MG63 (cell line): ENCODE data around the gene TRERF1. TPM values are rescaled to one million over a fixed set of nuclear protein-coding genes. Genes with fewer than 3 reads are reported as not detected.
"Not testable (repeated sequence)": the region's sequence is repeated elsewhere in the genome, so short reads cannot be mapped to it uniquely, and the experiment has no call there.

ENCODE experiments used
- DNase-seq: peaks from one replicate; pipeline ENCODE4 v3.0.0-alpha.2; 2020
- H3K27me3 ChIP-seq: fragments of 250-450 bp; sonication (Bioruptor Pico); 2 replicates; pipeline ENCODE4 v1.5.1; 2020; ENCODE audit warnings: mild to moderate bottlenecking, moderate library complexity
- H3K36me3 ChIP-seq: fragments of 250-450 bp; sonication (Bioruptor Pico); 2 replicates; pipeline ENCODE4 v1.5.1; 2020; ENCODE audit warnings: mild to moderate bottlenecking, moderate library complexity
- H3K4me3 ChIP-seq: fragments of 250-450 bp; sonication (Bioruptor Pico); 2 replicates; pipeline ENCODE4 v1.5.1; 2020; ENCODE audit warnings: mild to moderate bottlenecking, moderate library complexity
- H3K9me3 ChIP-seq: fragments of 250-450 bp; sonication (Bioruptor Pico); 2 replicates; pipeline ENCODE4 v1.5.1; 2020; ENCODE audit warnings: mild to moderate bottlenecking, moderate library complexity
- total RNA-seq: library from RNA; depleted of rRNA; stranded (reverse); fragments of >200 nt; shearing (Covaris generic); gene quantifications from 2 replicates; pipeline ENCODE4 v1.2.3, GENCODE V29; 2014; ENCODE audit warnings: low replicate concordance

Gene TRERF1
- total RNA-seq, 1 experiment from 2014 or later: 2.1 TPM

DNA sequence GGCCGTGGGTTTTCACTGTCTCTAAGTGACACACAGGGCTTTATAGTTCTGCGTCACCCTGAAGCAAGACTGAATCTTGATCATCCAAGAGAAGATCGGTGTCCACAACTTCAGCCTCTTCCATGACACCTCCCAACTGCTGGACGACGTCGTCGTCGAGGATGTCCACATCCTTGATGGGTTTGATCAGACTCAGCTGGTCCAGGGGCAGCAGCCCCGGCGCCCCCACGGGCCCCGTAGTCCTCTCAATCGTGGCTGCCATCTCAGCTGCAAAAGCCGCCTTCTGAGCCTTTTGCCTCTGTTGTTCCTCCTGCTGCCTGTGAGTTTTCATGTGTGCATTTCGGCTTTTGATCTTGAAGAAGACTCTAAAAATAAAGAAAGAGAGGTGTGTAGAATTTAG, 223.4 kb downstream of the TRERF1 start:
- no peak overlapping the region for H3K4me3 ChIP-seq

GRCh38 chr6:42227173-42227850, 224.4 kb downstream of the TRERF1 start:
- Histone ChIP-seq H3K9me3 (no peaks in the 10 kb centered on the region), H3K4me3 (no peak overlapping the region), H3K36me3 (no peaks in the 10 kb centered on the region; the same call in none of the 2 replicates), H3K27me3 (no peaks in the 10 kb centered on the region)
- DNase-seq: no peak

More for the DNA sequence above, 223.4 kb downstream of the TRERF1 start:
- Histone ChIP-seq H3K9me3 (no peaks in the 10 kb centered on the region), H3K27me3 (no peaks in the 10 kb centered on the region), H3K36me3 (no peaks in the 10 kb centered on the region; the same call in none of the 2 replicates)
- no peak for DNase-seq

DNA sequence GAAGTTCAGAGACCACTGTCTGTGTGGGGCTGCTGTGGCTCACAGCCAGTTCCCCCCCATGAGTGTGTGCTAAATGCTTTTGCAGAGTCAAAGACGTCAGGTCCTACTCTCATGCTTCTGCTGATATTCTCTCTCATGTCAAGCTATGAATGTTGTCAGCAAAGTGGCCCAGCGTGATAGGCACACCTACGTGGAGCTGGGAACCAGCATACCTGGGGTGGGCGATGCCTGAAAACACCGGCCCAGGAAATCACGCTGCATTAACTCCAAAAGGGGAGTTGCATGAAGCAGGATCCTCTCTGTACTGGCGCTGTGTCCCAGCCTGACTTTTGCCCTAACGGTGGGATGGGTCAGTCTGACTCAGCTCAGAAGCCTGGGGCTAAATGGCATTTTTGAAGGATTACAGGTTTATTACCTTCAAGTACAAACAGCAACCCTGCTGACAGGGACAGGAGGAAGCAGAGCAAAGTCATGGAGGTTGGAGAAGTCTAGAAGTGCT, 225.0 kb downstream of the TRERF1 start:
- H3K27me3 ChIP-seq: no peaks in the 10 kb centered on the region
- peak; percentile 51 for DNase-seq
- H3K4me3 ChIP-seq: no peak overlapping the region
- no peaks in the 10 kb centered on the region; the same call in none of the 2 replicates for H3K36me3 ChIP-seq
- H3K9me3 ChIP-seq: no peaks in the 10 kb centered on the region

DNA sequence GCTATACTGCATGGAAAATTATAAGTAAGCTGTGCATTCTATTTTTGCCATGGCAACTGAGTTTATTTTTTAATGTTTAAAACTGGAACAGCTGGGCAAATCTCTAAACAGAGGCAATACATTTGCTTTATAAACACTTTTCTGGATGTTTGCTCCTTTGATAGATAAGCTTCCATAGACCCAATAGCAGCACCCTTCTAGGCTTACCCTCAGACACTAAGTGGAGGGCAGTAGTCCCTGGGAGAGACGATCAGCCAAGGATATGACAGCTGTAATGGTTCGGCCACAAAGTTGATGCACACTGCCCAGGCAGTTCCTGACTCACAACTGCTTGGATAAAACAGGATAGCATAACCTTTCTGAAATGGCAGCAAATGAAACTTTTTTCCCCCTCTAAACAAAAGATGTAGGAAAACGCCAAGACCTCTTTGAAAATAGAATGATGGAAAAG, 225.5 kb downstream of the TRERF1 start:
- no peak overlapping the region for H3K4me3 ChIP-seq
- DNase-seq: peak; percentile 32
- no peaks in the 10 kb centered on the region; the same call in none of the 2 replicates for H3K36me3 ChIP-seq
- no peaks in the 10 kb centered on the region for H3K9me3 ChIP-seq
- no peaks in the 10 kb centered on the region for H3K27me3 ChIP-seq

GRCh38 chr6:42225419-42225818, 226.3 kb downstream of the TRERF1 start:
- no peaks in the 10 kb centered on the region; the same call in none of the 2 replicates for H3K36me3 ChIP-seq
- no peak for DNase-seq
- H3K27me3 ChIP-seq: no peaks in the 10 kb centered on the region
- H3K4me3 ChIP-seq: no peak overlapping the region
- no peaks in the 10 kb centered on the region for H3K9me3 ChIP-seq

- no peaks in the 10 kb centered on the region for H3K9me3 ChIP-seq
- no peaks in the 10 kb centered on the region; the same call in none of the 2 replicates for H3K36me3 ChIP-seq
- no peak overlapping the region for H3K4me3 ChIP-seq
- no peaks in the 10 kb centered on the region for H3K27me3 ChIP-seq
- DNase-seq: no peak
These were observed 226.7 kb downstream of the TRERF1 start for GRCh38 chr6:42225029-42225339.

GRCh38 chr6:42224222-42225028, 227.3 kb downstream of the TRERF1 start:
- H3K9me3 ChIP-seq: no peaks in the 10 kb centered on the region
- DNase-seq: no peak
- no peaks in the 10 kb centered on the region; the same call in none of the 2 replicates for H3K36me3 ChIP-seq
- H3K4me3 ChIP-seq: no peak overlapping the region
- no peaks in the 10 kb centered on the region for H3K27me3 ChIP-seq

GRCh38 chr6:42222448-42222847, 229.3 kb downstream of the TRERF1 start:
- H3K9me3 ChIP-seq: no peaks in the 10 kb centered on the region
- no peaks in the 10 kb centered on the region; the same call in 1 of the 2 replicates for H3K36me3 ChIP-seq
- no peak overlapping the region for H3K4me3 ChIP-seq
- H3K27me3 ChIP-seq: no peaks in the 10 kb centered on the region
- DNase-seq: no peak

GRCh38 chr6:42221546-42221945, 230.2 kb downstream of the TRERF1 start:
- DNase-seq: no peak
- Histone ChIP-seq H3K36me3 (no peaks in the 10 kb centered on the region), H3K4me3 (no peak overlapping the region), H3K27me3 (no peaks in the 10 kb centered on the region), H3K9me3 (no peaks in the 10 kb centered on the region)

DNA sequence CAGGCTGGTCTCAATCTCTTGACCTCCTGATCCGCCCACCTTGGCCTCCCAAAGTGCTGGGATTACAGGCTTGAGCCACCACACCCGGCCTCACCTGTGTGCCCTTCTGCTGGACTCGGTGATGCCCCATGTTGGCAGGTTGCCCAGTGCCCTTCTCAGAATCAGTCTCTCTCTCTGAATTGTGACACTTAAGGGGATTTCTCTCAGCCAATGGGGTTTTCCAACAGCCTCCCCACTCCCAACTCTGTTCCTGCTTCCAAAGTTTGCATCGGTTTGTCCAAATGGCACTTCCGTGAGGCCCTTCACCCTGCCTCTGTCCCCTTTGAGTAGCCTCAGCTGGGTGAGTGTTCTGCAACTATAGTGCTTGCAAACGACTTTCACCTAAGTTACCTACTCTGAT, 230.9 kb downstream of the TRERF1 start:
- Histone ChIP-seq H3K36me3 (no peaks in the 10 kb centered on the region), H3K9me3 (no peaks in the 10 kb centered on the region), H3K4me3 (no peak overlapping the region), H3K27me3 (no peaks in the 10 kb centered on the region)
- DNase-seq: no peak

DNA sequence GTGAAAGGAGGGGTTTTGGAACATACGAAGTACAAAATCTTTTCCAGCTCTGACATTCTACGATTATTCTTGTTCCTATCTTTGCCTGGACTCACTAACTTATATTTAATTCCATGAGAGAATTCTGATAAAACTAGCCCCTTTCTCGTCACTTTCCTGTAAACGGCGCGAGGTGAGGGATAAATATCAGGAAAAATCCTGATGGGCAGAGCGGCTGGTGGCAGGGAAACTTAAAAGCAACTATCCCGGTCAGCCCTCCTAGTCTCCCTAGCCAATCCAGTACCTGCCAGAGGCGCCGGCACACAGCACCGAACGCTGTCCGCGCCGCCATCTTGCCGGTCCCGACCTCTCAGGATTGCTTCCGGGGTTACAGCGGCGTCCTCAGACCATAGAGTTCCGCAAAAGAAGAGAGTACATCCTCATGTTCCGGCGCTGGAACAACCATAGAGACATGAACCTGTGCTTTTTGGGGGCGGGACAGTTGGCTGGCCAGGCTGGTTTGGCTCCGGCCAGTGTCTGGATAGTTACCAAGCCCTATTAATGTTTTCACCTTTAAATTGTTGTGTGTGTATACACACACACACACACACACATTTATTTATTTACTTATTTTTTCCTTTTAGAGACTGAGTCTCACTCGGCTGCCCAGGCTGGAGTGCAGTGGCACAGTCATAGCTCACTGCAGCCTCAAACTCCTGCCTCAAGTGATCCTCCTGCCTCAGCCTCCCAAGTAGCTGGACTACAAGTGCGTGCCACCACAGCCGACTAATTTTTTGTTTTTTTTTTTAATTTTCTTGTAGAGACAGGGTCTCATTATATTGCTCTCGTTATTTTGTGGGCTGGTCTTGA, 234.0 kb downstream of the TRERF1 start, which contains the start of gene MRPS10:
TSS of gene MRPS10 (minus strand) at position 343 of the 849 bp plus-strand sequence. CDS start at position 331, 12 bp downstream.
- DNase-seq: peak; percentile 87
- Histone ChIP-seq H3K27me3 (no peaks in the 10 kb centered on the region), H3K4me3 (peak within 1 kb of the TSS; percentile 74), H3K9me3 (no peaks in the 10 kb centered on the region), H3K36me3 (peaks cover 12% of the 10 kb centered on the region)

- Histone ChIP-seq H3K9me3 (no peaks in the 10 kb centered on the region), H3K27me3 (no peaks in the 10 kb centered on the region), H3K36me3 (peaks cover 15% of the 10 kb centered on the region), H3K4me3 (peak overlapping the region; percentile 74)
- no peak for DNase-seq
These were observed 234.6 kb downstream of the TRERF1 start for GRCh38 chr6:42217157-42217518.

GRCh38 chr6:42216495-42216894, 235.2 kb downstream of the TRERF1 start:
- not testable (repeated sequence) for DNase-seq, H3K9me3 ChIP-seq, H3K27me3 ChIP-seq
- Histone ChIP-seq H3K4me3 (peak overlapping the region; percentile 74), H3K36me3 (peaks cover 21% of the 10 kb centered on the region)

DNA sequence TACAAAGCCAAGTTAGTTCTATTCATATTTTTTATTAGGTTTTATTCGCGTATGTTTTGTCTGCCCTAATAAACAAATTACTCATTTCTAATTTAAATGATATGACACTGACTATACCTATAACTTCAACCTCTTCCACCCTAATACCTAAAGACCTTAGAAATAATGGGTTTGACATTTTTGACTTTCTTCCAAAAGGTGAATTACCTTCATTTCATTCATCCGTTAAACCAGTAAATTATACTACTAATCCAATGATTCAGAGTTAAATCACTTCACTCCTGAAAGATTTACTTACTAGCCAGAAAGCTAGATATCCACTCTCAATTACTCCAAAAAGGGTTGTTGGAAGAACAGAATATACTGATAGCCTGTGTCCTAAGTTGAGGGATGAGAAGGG, 239.3 kb downstream of the TRERF1 start:
- DNase-seq: no peak
- H3K27me3 ChIP-seq: no peaks in the 10 kb centered on the region
- no peaks in the 10 kb centered on the region for H3K9me3 ChIP-seq
- H3K36me3 ChIP-seq: peaks cover 47% of the 10 kb centered on the region
- no peak overlapping the region for H3K4me3 ChIP-seq

DNA sequence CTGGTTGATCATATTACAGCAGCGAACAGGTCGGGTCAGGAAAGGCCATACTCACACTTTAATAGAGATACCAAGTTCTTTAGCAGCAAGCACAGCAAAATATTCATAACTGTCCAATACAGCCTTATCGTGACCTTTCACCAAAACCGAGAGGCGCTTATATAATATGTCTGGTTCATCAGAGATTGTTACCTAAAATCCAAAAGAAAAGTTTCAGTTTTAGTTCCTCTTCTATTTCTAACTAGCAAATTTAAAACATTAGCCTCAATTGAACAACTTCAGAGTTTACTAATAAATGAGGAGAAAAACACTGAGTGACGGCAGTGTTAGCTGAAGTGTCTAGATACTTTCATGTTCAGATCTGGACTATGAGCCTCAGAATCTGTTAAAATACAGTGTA, 240.0 kb downstream of the TRERF1 start:
- DNase-seq: no peak
- Histone ChIP-seq H3K36me3 (peaks cover 47% of the 10 kb centered on the region), H3K9me3 (no peaks in the 10 kb centered on the region), H3K4me3 (no peak overlapping the region), H3K27me3 (no peaks in the 10 kb centered on the region)

GRCh38 chr6:42210551-42210950, 241.2 kb downstream of the TRERF1 start:
- Histone ChIP-seq H3K4me3 (no peak overlapping the region), H3K9me3 (no peaks in the 10 kb centered on the region), H3K27me3 (no peaks in the 10 kb centered on the region), H3K36me3 (peaks cover 55% of the 10 kb centered on the region)
- no peak for DNase-seq

- not testable (repeated sequence) for DNase-seq, H3K4me3 ChIP-seq, H3K9me3 ChIP-seq, H3K27me3 ChIP-seq
- peaks cover 43% of the 10 kb centered on the region for H3K36me3 ChIP-seq
These were observed 244.2 kb downstream of the TRERF1 start for GRCh38 chr6:42207559-42207958.
